Measurements from ENCODE around the gene BCKDK.

DNA sequence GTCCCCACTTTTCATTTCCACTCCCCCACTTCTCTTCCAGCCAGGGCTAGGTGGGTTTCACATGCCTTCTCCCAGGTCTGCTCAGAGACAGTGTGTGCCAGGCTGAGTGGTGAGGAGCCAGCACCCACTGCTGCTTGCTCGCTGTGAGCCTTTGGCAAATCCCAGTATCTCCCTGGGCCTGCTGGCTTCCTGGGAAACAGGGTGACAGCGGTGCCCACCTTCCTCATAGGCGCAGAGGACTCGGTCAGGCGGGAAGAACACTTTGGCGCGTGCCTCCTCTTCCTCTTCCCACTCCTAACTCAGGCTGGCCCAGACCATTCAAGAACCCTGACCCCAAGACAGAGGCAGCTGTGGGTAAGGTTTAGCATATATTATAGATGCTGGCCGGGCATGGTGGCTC is 19.0 kb upstream of the BCKDK start:
- no peak for TF ChIP-seq JAZF1 (CRISPR knock-in tag; IDR thresholded peaks at IDR 0.05)
- TF ChIP-seq SP1 (CRISPR knock-in tag; conservative IDR thresholded peaks at IDR 0.05): no peak
- TF ChIP-seq CREB1 (CRISPR knock-in tag; IDR thresholded peaks at IDR 0.05): no peak
- TF ChIP-seq, protein P1, sequence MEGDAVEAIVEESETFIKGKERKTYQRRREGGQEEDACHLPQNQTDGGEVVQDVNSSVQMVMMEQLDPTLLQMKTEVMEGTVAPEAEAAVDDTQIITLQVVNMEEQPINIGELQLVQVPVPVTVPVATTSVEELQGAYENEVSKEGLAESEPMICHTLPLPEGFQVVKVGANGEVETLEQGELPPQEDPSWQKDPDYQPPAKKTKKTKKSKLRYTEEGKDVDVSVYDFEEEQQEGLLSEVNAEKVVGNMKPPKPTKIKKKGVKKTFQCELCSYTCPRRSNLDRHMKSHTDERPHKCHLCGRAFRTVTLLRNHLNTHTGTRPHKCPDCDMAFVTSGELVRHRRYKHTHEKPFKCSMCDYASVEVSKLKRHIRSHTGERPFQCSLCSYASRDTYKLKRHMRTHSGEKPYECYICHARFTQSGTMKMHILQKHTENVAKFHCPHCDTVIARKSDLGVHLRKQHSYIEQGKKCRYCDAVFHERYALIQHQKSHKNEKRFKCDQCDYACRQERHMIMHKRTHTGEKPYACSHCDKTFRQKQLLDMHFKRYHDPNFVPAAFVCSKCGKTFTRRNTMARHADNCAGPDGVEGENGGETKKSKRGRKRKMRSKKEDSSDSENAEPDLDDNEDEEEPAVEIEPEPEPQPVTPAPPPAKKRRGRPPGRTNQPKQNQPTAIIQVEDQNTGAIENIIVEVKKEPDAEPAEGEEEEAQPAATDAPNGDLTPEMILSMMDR (IDR thresholded peaks at IDR 0.05): no peak
- TF ChIP-seq, protein P2, sequence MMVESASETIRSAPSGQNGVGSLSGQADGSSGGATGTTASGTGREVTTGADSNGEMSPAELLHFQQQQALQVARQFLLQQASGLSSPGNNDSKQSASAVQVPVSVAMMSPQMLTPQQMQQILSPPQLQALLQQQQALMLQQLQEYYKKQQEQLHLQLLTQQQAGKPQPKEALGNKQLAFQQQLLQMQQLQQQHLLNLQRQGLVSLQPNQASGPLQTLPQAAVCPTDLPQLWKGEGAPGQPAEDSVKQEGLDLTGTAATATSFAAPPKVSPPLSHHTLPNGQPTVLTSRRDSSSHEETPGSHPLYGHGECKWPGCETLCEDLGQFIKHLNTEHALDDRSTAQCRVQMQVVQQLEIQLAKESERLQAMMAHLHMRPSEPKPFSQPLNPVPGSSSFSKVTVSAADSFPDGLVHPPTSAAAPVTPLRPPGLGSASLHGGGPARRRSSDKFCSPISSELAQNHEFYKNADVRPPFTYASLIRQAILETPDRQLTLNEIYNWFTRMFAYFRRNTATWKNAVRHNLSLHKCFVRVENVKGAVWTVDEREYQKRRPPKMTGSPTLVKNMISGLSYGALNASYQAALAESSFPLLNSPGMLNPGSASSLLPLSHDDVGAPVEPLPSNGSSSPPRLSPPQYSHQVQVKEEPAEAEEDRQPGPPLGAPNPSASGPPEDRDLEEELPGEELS (CRISPR knock-in tag; IDR thresholded peaks at IDR 0.05): no peak
- TF ChIP-seq, protein P3, sequence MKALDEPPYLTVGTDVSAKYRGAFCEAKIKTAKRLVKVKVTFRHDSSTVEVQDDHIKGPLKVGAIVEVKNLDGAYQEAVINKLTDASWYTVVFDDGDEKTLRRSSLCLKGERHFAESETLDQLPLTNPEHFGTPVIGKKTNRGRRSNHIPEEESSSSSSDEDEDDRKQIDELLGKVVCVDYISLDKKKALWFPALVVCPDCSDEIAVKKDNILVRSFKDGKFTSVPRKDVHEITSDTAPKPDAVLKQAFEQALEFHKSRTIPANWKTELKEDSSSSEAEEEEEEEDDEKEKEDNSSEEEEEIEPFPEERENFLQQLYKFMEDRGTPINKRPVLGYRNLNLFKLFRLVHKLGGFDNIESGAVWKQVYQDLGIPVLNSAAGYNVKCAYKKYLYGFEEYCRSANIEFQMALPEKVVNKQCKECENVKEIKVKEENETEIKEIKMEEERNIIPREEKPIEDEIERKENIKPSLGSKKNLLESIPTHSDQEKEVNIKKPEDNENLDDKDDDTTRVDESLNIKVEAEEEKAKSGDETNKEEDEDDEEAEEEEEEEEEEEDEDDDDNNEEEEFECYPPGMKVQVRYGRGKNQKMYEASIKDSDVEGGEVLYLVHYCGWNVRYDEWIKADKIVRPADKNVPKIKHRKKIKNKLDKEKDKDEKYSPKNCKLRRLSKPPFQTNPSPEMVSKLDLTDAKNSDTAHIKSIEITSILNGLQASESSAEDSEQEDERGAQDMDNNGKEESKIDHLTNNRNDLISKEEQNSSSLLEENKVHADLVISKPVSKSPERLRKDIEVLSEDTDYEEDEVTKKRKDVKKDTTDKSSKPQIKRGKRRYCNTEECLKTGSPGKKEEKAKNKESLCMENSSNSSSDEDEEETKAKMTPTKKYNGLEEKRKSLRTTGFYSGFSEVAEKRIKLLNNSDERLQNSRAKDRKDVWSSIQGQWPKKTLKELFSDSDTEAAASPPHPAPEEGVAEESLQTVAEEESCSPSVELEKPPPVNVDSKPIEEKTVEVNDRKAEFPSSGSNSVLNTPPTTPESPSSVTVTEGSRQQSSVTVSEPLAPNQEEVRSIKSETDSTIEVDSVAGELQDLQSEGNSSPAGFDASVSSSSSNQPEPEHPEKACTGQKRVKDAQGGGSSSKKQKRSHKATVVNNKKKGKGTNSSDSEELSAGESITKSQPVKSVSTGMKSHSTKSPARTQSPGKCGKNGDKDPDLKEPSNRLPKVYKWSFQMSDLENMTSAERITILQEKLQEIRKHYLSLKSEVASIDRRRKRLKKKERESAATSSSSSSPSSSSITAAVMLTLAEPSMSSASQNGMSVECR (CRISPR knock-in tag; IDR thresholded peaks at IDR 0.05; ENCODE audit: borderline replicate concordance): no peak

Data from WTC11 (cell line).